NK-92 (cell line): ENCODE measurements around the gene CAV2.

Experiments
- DNase-seq: peaks from one replicate; lab custom pipeline; 2025; ENCODE audit not compliant: unreplicated experiment; lab: John Stamatoyannopoulos, UW

Gene CAV2

DNA sequence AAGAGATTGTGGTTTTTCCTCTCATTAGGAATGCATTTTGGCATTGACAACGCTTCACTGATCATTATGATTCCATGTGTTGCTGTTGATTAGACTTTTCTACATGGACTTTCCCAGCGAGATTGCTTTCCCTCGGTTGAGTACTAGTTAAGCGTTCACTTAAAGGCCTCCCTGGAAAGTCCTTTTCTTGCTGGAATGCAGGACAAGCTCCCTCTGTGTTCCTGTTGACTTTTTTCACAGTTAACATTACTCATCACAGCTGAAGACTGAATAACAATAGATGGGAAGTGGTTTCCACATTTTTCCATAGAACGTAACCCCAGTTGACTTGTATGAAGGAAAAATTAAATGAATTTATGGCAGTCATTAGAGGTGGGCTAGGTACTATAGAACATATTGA lies 22.7 kb downstream of the CAV2 start:
- no peak for DNase-seq

DNA sequence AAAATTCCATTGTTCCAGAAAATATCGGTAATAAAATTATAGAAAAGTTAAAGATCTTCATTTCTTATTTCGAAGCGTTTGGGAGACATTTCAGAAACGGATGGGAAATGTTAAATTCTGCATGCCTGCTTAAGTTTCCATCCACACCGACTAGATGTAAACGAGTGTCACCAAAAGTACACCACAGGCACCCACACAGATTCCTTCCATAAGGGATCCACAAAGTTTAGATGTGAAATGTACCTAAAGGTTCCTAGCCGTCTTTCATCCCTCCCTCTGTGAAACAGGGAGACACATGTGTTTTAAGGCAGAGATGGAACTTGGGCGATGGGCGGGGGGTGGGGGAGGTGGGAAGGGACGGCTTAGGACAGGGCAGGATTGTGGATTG lies 24.7 kb downstream of the CAV2 start:
- no peak for DNase-seq

DNA sequence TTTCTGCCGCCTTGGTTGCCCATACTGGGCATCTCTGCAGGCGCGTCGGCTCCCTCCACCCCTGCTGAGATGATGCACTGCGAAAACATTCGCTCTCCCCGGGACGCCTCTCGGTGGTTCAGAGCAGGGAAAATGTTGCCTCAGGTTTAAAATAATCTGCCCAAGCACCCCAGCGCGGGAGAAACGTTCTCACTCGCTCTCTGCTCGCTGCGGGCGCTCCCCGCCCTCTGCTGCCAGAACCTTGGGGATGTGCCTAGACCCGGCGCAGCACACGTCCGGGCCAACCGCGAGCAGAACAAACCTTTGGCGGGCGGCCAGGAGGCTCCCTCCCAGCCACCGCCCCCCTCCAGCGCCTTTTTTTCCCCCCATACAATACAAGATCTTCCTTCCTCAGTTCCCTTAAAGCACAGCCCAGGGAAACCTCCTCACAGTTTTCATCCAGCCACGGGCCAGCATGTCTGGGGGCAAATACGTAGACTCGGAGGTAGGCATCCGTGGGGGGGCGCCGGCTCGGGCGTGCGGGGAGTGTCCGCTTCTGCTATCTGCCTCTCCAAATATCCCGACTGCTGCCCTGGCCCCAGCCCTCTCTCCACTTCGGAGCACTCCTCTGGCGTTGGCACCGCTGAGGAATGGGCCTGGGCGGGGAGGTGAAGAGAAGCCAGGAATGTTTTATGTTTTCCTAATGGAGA lies 25.2 kb downstream of the CAV2 start, which contains the start of gene CAV1:
Gene CAV1, plus strand, starts transcription at position 428 of the 689 bp plus-strand sequence. Its CDS starts 27 bp downstream, at position 455.
- DNase-seq = no peak

DNA sequence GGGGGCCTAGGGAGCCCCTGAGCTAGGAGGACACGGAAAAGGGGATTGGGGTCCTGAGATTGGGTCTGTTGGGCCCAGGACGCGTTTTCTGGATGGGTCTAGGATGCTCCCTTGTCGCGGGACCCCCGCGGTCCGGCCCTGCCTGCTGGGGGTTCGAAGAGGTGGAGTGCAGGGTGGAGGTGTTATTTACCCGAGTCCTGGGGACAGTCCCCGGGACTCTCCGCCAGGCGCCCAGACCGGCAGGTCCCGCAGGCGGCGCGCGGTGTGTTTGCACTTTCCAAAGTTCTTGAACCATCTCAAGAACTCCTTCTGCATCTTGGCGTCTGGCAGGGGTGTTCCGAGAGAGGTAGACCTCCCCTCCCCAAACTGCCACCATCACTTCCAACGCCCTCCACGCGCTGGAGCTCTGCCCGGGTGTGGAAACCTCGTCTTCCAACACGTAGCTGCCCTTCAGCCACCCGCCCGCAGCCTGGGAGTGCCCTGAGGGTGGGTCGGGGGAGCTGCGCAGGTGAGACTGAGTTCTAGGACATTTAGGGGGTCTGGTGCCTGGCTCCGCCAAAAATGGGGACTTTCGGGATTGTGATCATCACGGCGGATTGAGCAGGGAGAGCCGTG lies 25.9 kb downstream of the CAV2 start:
- no peak for DNase-seq

DNA sequence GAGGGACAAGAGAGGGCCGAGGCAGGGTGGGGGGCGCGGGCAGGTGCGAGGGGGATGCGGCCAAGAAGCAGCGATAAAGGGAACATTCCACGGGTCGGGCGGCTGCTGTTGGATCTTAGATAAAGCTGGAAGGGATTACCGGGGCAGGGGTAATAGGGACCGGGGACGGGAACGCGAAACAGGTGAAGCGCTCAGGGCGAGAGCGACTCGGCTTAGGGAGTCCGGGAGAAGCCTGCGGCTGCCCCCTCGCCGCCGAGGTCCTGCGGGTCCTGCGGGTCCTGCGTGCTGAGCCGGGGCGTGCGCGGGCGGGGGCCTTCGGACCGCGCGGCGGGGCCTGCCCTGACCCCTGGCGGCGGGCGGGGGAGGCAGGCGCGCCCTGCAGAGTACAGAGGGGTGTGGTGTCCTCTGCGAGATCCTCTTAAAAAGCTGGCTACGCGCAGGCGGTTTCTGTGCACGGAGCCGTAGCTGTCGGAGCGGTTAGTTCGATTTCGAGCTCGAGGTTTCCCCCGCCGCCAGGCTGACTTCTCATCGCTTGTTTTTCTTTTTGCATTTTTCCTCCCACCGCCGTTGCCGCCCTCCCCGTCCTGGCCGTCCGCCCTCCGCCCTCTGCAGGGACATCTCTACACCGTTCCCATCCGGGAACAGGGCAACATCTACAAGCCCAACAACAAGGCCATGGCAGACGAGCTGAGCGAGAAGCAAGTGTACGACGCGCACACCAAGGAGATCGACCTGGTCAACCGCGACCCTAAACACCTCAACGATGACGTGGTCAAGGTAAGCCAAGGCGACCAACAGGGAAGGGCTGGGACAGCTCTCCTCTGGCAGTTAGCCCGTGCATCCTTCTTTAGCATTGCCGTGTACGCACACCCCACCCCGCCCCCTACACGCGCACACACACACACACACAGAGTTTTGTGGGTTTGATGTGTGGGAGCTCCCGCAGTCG lies 26.6 kb downstream of the CAV2 start:
- DNase-seq = no peak

DNA sequence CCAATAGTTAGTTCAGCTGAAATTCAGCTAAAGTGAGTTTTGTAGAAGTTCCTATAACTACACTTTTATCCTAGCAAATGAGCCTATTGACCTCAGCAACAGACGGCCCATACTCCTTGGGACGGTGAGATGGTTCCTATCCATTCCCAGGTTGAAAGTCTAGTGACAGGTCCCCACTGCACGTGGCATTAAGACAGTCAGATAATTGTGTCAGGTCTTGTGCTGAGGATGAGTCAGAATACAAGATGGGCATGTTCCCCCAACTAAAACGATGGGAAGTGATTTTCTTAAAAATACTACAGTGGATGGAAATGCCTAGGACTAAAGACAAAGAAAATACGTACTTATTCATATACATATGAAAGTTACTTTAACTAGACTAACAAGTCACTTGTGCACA lies 27.4 kb downstream of the CAV2 start:
- DNase-seq = no peak

DNA sequence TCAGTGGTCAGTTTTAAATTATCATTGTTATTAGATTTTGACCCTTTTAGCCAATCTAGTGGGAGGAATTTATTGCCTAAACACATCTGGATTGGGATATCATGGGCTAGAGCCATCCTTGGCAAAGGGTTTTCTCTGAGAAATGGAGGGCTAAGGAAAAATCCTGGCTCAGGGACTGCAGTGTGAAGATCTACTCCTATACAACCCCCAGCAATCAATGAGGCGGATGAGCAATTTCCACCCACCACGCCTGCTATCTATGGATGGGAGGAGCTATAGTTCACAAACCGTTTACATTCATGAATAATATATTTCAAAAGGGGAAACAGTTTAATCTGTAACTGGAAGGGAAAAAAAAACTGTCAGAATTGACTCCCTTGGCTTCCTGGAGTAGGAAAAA lies 28.0 kb downstream of the CAV2 start:
- no peak for DNase-seq

DNA sequence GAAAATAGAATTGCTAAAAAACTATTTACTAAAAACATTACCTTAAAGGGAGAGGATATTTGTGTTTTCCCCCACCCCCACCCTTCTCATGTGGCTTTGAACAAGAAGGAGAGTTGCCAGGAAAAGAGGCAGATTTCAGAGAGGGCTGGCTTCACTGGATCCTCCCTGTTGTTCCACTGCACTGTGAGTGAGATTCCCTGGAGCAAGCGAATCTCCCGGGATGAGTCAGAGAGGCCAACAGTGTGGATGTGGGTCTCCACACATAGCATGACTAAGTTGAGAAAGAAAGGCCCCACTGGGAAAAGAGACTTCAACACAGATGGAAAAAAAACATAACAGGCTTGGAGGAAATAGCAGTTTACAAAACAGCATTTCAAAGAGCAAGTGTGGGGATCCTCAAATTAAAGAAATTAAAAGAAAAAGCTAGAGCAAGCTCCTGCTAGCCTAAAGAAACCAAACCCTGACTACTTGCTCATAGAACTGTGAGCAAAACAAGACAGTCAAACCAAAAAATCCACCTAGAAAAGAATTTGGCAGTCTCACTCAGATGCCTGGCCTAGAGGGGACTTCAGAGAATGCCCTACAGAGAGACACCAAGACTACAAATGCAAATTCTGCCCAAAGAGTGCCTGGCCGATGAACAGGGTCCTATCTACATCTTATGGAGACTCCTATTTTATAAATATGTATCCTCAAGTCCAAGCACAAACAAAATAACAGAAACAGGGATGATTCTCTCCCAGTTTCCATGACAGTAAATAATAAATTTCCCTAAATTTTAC lies 28.7 kb downstream of the CAV2 start:
- no peak for DNase-seq

DNA sequence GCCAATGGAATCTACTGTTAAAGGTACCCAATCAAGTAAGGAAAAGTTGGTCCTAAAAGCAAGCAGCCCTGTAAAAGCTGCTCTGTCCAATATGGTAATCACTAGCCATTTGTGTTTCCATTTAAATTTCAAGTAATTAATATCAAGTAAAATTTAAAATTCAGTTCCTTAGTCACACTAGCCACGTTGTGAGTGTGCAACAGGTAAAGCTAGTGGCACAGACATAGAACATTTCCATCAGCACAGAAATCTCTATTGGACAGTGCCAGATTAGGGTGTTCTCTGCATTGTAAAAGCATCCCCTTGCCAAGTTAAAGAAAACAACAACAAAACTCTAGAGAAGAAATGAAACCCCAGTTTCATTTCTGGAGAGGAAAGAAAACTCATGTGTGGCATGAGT lies 29.7 kb downstream of the CAV2 start:
- no peak for DNase-seq

DNA sequence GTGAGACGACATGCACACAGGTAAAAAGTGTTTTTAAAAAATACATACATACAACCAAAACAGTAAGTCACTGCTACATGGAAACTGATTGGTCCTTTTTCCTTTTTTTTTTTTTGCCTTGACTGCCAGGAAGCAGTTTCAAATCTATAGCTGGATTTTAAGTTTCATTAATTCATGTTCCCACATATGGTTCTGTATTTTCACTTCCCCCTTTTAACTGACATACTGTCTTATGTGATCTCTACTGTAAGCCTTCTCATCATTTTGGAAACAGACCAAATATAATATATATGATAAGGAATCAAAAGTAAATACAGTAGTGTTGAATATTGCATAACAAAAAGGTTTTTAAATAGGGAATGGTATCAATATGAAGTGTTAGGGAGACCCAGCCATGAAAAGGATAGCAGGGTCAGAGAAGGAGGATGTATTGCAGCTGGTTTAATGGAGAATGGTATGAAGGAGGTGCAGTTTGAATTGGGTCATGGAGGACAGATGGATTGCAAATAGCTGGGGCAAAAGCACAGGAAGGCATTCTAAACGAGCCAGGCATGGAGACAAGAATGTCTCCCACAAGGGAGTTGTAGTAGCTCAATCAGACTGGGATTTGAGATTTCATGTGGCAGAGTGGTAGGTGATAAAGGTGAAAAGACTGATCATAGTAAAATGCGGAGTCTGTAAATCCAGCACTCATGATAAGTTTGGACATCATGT lies 30.7 kb downstream of the CAV2 start:
- no peak for DNase-seq

DNA sequence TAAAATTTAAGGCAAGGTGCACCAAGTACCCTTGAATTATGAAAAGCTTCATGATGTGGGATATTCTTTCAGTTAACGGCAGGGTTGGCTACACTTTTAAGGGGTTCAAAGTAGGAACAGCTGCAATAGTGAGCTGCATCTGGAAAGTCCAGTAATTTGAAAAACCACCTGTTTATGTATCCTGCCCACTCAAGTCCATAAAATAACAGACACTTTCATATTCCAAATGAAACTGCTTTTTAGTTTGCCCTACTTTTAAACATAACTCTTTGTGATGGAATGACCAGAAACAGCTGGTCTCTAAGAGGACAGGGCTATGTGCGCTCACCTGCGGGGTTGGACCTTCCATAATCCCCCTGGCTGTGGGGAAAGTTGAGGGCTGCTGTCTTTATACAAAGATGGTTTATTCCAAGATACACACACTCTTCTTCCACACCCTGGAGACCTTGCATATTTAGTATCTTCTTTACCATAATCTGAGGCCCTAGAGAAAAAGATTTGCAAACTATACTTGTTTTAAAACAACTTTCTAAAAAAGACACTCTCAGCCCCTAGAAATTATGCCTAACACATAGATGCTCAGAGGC lies 32.7 kb downstream of the CAV2 start:
- DNase-seq = no peak

DNA sequence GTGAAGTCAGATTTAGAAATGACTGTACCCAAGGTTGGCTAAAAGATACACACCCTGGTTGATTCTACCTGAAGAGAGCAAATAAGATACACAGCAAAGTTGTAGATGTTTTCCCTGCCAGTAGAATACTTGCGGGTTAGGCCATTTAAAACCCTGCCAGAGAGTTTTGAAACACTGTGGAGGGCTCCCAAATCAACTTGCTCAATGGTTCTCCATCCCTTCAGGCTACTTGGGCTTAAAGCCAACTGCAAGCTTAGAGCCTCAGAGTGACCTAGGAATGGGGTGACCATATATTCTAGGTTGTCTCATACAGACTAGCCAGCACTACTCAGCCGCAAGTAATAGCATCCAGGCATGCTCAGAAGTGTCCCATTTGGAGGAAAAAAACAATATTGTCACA lies 35.3 kb downstream of the CAV2 start:
- no peak for DNase-seq

DNA sequence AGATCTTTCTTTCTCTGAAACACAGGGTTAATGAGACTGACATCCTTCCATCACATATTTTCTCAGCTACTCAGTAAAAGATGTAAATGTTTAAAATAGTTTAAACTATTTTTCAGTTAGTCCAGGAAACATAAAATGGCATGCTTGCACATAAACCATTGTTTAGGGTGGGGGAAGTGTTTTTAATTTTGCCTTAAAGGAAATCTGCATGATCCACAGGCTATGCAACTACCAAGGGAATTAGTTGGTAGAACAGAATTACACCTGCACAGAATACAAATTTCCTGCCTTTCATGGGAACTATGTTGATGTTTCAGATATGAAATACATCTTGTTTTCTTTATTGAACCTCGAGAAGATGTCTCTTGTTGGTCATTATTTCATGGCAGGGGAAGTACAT lies 35.9 kb downstream of the CAV2 start:
- no peak for DNase-seq

DNA sequence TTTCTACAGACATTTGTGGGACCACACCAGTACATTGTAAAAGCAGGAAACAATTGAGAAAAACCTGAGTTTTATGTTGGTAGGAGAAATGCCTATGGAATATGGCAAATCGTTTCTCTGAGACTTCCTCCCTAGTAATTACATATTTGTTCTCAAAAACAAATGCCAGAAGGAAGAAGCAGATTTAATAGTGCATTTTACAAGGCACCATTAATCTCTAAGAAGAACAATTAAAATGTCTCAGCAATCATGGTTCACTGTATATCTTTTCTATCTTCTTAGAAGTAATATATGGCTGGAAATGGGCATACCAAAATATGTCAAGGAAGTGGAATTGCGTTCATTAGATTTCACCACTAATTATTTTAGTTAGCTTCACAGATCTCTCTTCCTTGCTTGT lies 38.6 kb downstream of the CAV2 start:
- DNase-seq = no peak

DNA sequence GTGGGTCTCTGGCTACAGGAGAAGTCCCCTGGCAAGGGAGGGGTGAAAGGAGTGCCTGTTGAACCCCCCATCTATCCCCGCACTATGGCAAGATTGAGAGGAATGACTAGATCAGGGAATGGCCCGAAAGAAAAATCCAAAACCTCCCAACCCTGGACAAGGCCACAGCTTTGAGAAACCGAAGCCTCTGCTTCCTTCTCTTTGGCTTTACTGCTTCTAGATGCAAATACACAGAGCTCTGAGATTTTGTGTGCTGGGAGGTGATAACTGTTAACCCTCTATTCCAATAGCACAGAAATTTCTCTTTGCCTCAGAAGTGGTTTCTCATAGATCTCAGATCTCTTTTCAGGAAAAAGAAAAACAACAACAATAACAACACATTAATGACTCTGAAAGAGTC lies 40.3 kb downstream of the CAV2 start:
- DNase-seq = no peak

DNA sequence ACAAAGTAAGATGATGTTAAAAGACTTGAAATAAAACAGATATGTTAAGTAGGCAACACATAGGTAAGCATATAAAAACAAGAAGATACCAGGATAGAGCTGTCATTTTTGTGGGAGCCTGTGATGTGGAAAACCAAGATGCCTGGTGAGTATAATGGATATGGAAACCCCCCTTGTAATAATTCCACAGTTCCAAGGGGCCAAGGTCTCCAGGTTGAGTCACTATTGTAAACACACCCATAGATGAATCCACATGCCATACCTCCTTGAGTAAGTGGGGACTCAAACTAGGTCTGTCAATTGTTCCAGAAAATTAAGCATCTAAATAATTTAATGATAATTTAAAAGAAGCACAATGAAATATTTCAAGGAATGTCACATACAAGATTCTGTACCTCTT lies 41.2 kb downstream of the CAV2 start:
- no peak for DNase-seq

DNA sequence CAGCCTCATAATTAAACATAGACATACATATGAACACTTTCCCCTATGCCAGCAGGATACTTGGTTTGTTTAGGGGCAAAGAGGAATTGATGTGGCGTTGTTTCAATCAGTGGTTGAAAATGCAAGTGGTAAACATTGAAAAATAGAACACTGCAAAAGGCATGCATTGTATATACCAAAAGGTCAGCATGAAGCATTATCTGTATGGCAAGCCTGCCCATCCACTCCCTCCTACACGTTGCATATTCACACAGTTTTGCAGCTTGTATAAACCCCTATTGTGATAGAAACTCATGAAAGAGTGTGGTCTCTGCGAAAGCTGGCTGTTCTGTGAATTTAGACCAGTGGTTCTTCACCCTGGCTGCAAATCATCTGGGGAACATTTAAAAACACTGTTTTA lies 42.4 kb downstream of the CAV2 start:
- DNase-seq = no peak

DNA sequence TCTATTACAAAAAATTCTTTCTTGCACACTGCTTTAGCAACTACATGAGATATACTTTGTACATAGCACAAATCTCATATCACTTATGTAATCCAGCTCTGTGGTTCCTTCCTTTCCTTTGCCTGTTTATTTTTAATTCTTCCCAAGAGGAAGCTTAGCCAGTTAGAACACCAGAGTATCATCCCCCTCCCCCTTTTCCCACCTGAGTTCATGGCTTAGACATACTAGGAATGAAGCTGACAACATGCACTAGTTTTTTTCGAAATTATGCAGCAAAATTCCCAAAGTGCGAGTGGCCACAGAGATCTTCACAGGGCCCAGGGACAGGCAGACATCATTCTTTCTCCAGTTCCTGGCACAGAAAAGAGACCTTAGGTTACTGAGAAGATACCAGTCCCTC lies 43.1 kb downstream of the CAV2 start:
- no peak for DNase-seq

DNA sequence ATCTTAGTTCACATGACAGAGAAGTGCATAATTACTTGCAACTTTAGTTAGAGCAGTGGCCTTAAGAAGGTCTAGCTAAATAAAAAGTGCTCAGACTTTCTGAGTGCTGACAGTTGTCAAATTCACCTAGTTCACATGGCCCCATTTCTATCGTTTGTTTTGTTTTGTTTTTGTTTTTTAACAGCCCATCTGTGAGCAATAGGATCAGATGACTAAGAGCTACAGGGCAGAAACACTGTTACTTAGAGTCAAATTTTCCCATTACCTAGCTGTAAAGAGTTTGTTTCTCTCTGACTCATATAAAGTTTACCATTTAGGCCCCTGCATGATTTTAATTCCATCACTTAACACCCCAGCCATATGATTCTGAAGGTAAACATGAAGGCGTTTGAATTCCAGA lies 44.1 kb downstream of the CAV2 start:
- no peak for DNase-seq

DNA sequence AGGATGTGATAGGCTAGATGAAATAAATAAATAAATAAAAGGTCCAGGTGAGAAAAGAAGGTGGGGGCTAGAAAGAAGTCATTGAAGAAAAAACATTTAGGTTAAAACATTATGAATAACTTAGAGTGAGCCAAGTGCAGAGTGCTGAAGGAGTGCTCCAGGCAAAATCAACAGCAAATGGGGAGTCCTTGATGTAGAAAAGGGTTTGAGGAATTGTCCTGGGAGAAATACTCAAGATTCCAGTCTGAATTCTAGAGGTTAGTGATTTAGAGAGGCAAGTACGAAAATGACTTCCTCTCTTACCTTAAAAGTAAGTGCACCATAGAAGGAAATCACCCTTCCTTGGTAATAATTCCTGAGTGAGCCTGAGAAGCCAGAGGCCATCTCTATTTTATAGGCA lies 44.9 kb downstream of the CAV2 start:
- no peak for DNase-seq
